OCI-LY7 (cell line): Measurements from ENCODE around the gene PRIM2. TPM values are rescaled to one million over a fixed set of nuclear protein-coding genes. Genes with fewer than 3 reads are reported as not detected.
"Not testable (repeated sequence)": the region's sequence is repeated elsewhere in the genome, so short reads cannot be mapped to it uniquely, and the experiment has no call there.

Source experiments
- BruUV-seq: library from RNA; stranded (reverse); fragments of 400-500 nt; replicated peaks from 2 replicates; lab custom pipeline; 2021; lab: Mats Ljungman, UMichigan
- CTCF ChIA-PET: fragments of 300-600 bp; sonication (Branson Sonifier 250); formaldehyde crosslinking; loops from one replicate; lab custom pipeline; 2022; ENCODE audit warnings: antibody characterized with exemption; ENCODE audit not compliant: unreplicated experiment; lab: Charles Lee
- POLR2A ChIA-PET: fragments of 300-600 bp; sonication (Branson Sonifier 250); formaldehyde crosslinking; loops from one replicate; lab custom pipeline; 2022; ENCODE audit warnings: antibody characterized with exemption; lab: Charles Lee
- DNase-seq: peaks from one replicate; pipeline ENCODE4 v3.0.0-alpha.2; 2015; ENCODE audit warnings: low spot score
- H2AFZ ChIP-seq: fragments of 200-600 bp; sonication (generic), shearing (Covaris generic); 2 replicates; pipeline ENCODE4 v1.6.1; 2014; ENCODE audit warnings: mild to moderate bottlenecking, antibody characterized with exemption, low read length, moderate library complexity
- H3K27ac ChIP-seq: fragments of 200-600 bp; sonication (generic); 2 replicates; pipeline ENCODE4 v1.5.1; 2014; ENCODE audit warnings: mixed run types, low read depth, mild to moderate bottlenecking, moderate library complexity, low read length, inconsistent platforms; ENCODE audit not compliant: poor library complexity, severe bottlenecking
- H3K36me3 ChIP-seq: fragments of 200-600 bp; sonication (generic); 2 replicates; pipeline ENCODE4 v1.6.1; 2014; ENCODE audit warnings: mild to moderate bottlenecking, antibody characterized with exemption, low read length, moderate library complexity, mixed read lengths; ENCODE audit not compliant: insufficient read depth
- H3K4me1 ChIP-seq: fragments of 200-600 bp; sonication (generic); 2 replicates; pipeline ENCODE4 v1.5.1; 2014; ENCODE audit warnings: mild to moderate bottlenecking, low read length; ENCODE audit not compliant: insufficient read depth, poor library complexity, severe bottlenecking
- H3K4me2 ChIP-seq: fragments of 200-600 bp; sonication (generic); 2 replicates; pipeline ENCODE4 v1.6.1; 2014; ENCODE audit warnings: mild to moderate bottlenecking, low read length
- H3K4me3 ChIP-seq: fragments of 200-600 bp; sonication (generic); 2 replicates; pipeline ENCODE4 v1.5.1; 2014; ENCODE audit warnings: mild to moderate bottlenecking, low read depth, low read length; ENCODE audit not compliant: poor library complexity, severe bottlenecking
- H3K79me2 ChIP-seq: fragments of 200-600 bp; sonication (generic); 2 replicates; pipeline ENCODE4 v1.6.1; 2016; ENCODE audit warnings: low read depth, mild to moderate bottlenecking, low read length, moderate library complexity, mixed read lengths; ENCODE audit not compliant: insufficient read depth
- H3K9me2 ChIP-seq: fragments of 200-600 bp; sonication (generic); 2 replicates; pipeline ENCODE4 v1.6.1; 2016; ENCODE audit warnings: mild to moderate bottlenecking, low read length, mixed read lengths; ENCODE audit not compliant: insufficient read depth
- H3K9me3 ChIP-seq: fragments of 200-600 bp; sonication (generic); 2 replicates; pipeline ENCODE4 v1.6.1; 2014; ENCODE audit warnings: mild to moderate bottlenecking, mixed run types, low read length, mixed read lengths
- H4K20me1 ChIP-seq: fragments of 200-600 bp; sonication (generic); 2 replicates; pipeline ENCODE4 v1.6.1; 2014; ENCODE audit warnings: mild to moderate bottlenecking, antibody characterized with exemption, low read length, moderate library complexity, mixed read lengths; ENCODE audit not compliant: insufficient read depth
- intact Hi-C: fragments of 100-400 bp; cut with micrococcal nuclease; formaldehyde crosslinking; loops from one replicate; pipeline ENCODE4 v1.10.0; 2022; ENCODE audit not compliant: unreplicated experiment
- total RNA-seq, 2 experiments: library from RNA; depleted of rRNA in 1 of 2; stranded (reverse); fragments of >200 nt in 1 of 2; shearing (Covaris generic) in 1 of 2; gene quantifications; 2 replicates each; pipeline ENCODE4 v1.2.3, GENCODE V29; 2014 to 2022

PRIM2 gene
- total RNA-seq, 2 experiments from 2014 or later = 28.6 to 41.4 TPM

DNA sequence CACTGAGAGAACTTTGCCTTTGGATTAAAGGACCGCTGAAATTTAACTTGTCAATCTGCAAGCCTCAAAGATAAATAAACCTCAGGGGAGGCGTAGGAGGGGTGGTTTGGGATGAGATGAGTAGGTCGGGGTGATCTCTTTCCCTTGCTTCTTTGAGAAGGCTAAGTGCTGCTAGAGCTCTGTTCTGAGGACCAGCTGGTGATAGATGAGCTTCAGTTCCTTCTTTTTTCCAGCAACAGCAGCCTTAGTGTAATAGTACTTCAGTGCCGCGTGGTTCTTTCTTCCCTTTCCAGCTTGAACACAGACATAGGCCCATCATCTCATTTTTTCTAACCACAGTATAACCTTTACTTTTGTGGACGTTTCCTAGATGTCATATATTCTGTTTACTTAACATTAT lies 33.0 kb downstream of the PRIM2 start:
- H3K79me2 ChIP-seq, intact Hi-C loops, H3K36me3 ChIP-seq, CTCF ChIA-PET, H3K27ac ChIP-seq, POLR2A ChIA-PET, H3K9me3 ChIP-seq, H3K4me2 ChIP-seq, H3K9me2 ChIP-seq, BruUV-seq, H4K20me1 ChIP-seq, H2AFZ ChIP-seq, H3K4me3 ChIP-seq, H3K4me1 ChIP-seq, DNase-seq: not testable (repeated sequence)

DNA sequence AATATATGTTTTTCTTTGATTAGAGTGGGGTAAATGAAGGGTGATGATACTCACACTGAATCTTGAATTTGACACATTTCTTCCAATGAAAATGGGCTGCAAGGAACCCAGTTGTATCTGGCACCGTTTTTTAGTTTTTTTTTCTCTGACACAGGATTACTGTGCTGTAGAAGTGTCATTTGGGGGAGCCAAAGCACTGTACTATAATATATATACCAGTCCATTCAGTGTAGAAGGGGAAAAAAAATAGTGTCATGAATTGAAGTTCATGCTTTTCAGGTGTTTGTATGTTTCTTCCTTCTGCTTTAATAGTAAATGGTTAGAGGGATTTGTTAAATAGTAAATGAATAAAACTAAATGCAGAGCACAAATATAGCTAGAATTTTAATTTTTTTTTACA lies 35.2 kb downstream of the PRIM2 start:
- POLR2A ChIA-PET, BruUV-seq, CTCF ChIA-PET, H2AFZ ChIP-seq, H3K4me3 ChIP-seq, DNase-seq, H3K79me2 ChIP-seq, intact Hi-C loops, H3K27ac ChIP-seq, H3K36me3 ChIP-seq, H3K4me2 ChIP-seq, H3K4me1 ChIP-seq, H4K20me1 ChIP-seq, H3K9me2 ChIP-seq, H3K9me3 ChIP-seq: not testable (repeated sequence)

DNA sequence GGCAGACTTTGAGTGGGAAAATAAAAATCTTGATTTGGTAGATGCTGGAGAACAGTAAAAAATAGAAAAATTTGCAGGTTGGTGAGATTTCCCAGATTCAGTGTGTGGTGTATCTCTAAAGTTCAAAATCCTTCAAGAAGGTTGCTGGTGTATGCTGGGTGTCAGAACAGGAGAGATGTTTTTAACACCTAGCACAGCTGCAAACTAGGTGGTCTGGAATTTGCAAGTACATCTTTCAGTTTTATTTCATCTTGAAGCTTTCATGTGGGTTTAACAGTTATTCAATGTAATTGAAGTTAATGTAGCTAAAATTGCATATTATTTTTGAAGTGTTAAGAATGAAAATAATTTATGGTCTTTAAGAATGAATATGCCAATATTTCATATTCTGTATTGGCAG lies 40.9 kb downstream of the PRIM2 start:
- H4K20me1 ChIP-seq, H3K36me3 ChIP-seq, H3K9me3 ChIP-seq, H3K9me2 ChIP-seq, H3K79me2 ChIP-seq, CTCF ChIA-PET, H2AFZ ChIP-seq, H3K4me1 ChIP-seq, H3K4me3 ChIP-seq, DNase-seq, POLR2A ChIA-PET, H3K27ac ChIP-seq, intact Hi-C loops, BruUV-seq, H3K4me2 ChIP-seq: not testable (repeated sequence)

DNA sequence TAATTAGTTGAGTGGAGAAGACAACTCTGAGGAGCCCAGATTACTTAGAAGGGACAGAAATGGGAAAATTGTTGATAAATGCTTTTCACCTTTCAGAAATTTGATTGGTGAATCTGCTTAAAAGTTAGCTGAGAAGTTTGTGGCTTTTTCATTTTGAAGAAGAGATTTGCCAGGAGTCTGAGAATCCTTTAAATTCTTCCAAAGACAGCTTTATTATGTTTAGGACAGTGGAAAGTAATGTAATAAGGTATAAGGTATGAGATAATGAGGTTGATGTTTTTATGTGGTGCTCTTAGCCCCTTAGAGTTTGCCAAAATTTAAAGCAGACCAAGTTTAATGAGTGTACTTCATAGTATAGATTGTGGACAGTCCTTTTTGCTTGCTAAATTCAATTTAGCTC lies 42.3 kb downstream of the PRIM2 start:
- H3K27ac ChIP-seq, H2AFZ ChIP-seq, H3K4me2 ChIP-seq, H3K9me2 ChIP-seq, POLR2A ChIA-PET, H3K4me1 ChIP-seq, intact Hi-C loops, H3K36me3 ChIP-seq, CTCF ChIA-PET, BruUV-seq, H3K9me3 ChIP-seq, DNase-seq, H3K79me2 ChIP-seq, H4K20me1 ChIP-seq, H3K4me3 ChIP-seq: not testable (repeated sequence)

DNA sequence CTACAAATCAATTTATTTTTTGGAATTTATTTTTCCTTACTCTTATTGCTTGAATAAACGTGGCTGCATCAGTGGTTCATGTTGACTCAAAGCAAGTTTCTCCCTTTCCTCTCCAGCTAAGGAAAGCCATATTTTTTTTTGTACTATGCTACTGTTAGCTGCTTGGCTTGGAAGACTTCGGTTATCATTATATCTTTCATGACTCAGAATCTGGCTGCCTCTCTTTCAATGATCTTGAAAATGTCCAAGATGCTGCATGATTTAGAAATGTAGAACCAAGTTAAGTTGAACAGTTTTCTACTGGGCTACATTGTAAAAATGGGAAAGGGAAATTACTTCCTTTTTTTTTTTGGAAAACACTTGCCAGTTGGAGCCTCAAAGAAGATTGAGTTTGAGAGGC lies 44.9 kb downstream of the PRIM2 start:
- H3K27ac ChIP-seq, intact Hi-C loops, H3K4me2 ChIP-seq, BruUV-seq, H3K9me3 ChIP-seq, DNase-seq, H3K4me1 ChIP-seq, H3K4me3 ChIP-seq, H3K36me3 ChIP-seq, H2AFZ ChIP-seq, H4K20me1 ChIP-seq, H3K79me2 ChIP-seq, CTCF ChIA-PET, POLR2A ChIA-PET, H3K9me2 ChIP-seq: not testable (repeated sequence)

DNA sequence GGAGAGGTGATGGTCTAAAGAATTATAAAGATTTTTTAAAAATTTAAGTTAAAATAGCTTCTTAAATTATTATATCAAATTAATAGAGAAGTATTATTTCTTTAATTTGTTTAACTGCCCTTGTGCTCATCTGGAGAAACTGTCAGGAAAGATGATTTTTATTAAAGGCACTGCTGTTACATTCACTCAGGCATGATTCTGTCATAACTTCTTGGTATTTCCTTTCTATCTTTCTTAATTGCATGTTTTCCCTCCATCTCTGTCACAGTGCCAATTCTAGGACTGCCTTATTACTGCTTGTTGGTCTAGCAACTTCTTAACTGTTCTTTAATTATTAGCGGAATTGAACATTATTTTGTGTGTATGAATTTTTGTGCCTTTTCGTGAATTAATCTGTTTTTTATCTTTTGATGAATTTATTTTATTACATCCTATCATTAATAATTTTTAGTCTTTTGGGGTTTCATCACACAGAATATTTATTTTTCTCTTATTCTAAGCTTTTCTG lies 47.7 kb downstream of the PRIM2 start:
- H3K4me3 ChIP-seq, H3K36me3 ChIP-seq, CTCF ChIA-PET, BruUV-seq, H3K9me2 ChIP-seq, DNase-seq, H2AFZ ChIP-seq, H3K9me3 ChIP-seq, H3K4me2 ChIP-seq, H4K20me1 ChIP-seq, intact Hi-C loops, H3K27ac ChIP-seq, POLR2A ChIA-PET, H3K79me2 ChIP-seq, H3K4me1 ChIP-seq: not testable (repeated sequence)
